DLD1 (cell line): Measurements from ENCODE around the gene MS4A15.

Experiments
- in situ Hi-C: cut with HindIII; loops from 2 replicates; pipeline ENCODE4 v1.10.0; 2017; ENCODE audit warnings: low sequenced_read_pairs

MS4A15 gene

GRCh38 chr11:60776167-60776566 is 19.5 kb downstream of the MS4A15 start:
- in situ Hi-C loops = no loop called here

GRCh38 chr11:60777106-60777505 is 20.4 kb downstream of the MS4A15 start:
- in situ Hi-C loops = no loop called here

- in situ Hi-C loops = no loop called here
These were observed 20.9 kb downstream of the MS4A15 start for GRCh38 chr11:60777572-60777971.

GRCh38 chr11:60780065-60780464 is 23.4 kb downstream of the MS4A15 start:
- in situ Hi-C loops = no loop called here

GRCh38 chr11:60780774-60781173 is 24.1 kb downstream of the MS4A15 start:
- in situ Hi-C loops = no loop called here

- in situ Hi-C loops = no loop called here
These were observed 24.8 kb downstream of the MS4A15 start for GRCh38 chr11:60781286-60781980.

- in situ Hi-C loops = no loop called here
These were observed 25.3 kb downstream of the MS4A15 start for GRCh38 chr11:60781981-60782316.

- in situ Hi-C loops = no loop called here
These were observed 25.9 kb downstream of the MS4A15 start for GRCh38 chr11:60782393-60783140.

GRCh38 chr11:60783141-60783484 is 26.4 kb downstream of the MS4A15 start:
- in situ Hi-C loops = no loop called here

GRCh38 chr11:60783911-60784310 is 27.2 kb downstream of the MS4A15 start:
- in situ Hi-C loops = no loop called here

- in situ Hi-C loops = no loop called here
These were observed 28.5 kb downstream of the MS4A15 start, which contains the start of gene MS4A10 for GRCh38 chr11:60785136-60785535. MS4A10 (plus strand) TSS chr11:60785333; CDS start chr11:60790336, 5,003 bp downstream.

- in situ Hi-C loops = no loop called here
These were observed 29.2 kb downstream of the MS4A15 start for GRCh38 chr11:60785806-60786361.

GRCh38 chr11:60786811-60787567 is 30.3 kb downstream of the MS4A15 start:
- in situ Hi-C loops = no loop called here

GRCh38 chr11:60788401-60789125 is 31.9 kb downstream of the MS4A15 start:
- in situ Hi-C loops = no loop called here

- in situ Hi-C loops = no loop called here
These were observed 34.1 kb downstream of the MS4A15 start for GRCh38 chr11:60790726-60791125.

GRCh38 chr11:60791153-60791933 is 34.7 kb downstream of the MS4A15 start:
- in situ Hi-C loops = no loop called here

- in situ Hi-C loops = no loop called here
These were observed 35.9 kb downstream of the MS4A15 start for GRCh38 chr11:60792521-60792920.

GRCh38 chr11:60795291-60795690 is 38.6 kb downstream of the MS4A15 start:
- in situ Hi-C loops = no loop called here

GRCh38 chr11:60797846-60798630 is 41.4 kb downstream of the MS4A15 start:
- in situ Hi-C loops = no loop called here
